Thoracic aorta (tissue), 2 donors: ENCODE results near the gene TEX28. TPM values are rescaled to one million over a fixed set of nuclear protein-coding genes. Genes with fewer than 3 reads are reported as not detected.
"Not testable (repeated sequence)": the region's sequence is repeated elsewhere in the genome, so short reads cannot be mapped to it uniquely, and the experiment has no call there.

Experiments used
- ATAC-seq: fragments of 150-250 bp; one replicate; pipeline ENCODE4 v1.8.0; 2017; ENCODE audit warnings: low read depth; ENCODE audit not compliant: insufficient number of reproducible peaks, low FRiP score
- DNase-seq: peaks from one replicate; pipeline ENCODE4 v3.0.0-alpha.2; 2020; ENCODE audit warnings: low spot score
- H3K27ac ChIP-seq, 2 donors: fragments of 200-600 bp; sonication (generic); 1 replicate in 1 of 2; 2 replicates in 1 of 2; pipeline ENCODE4 v1.5.1; 2016; ENCODE audit warnings: mild to moderate bottlenecking in 2 of 2, moderate library complexity in 2 of 2
- H3K27me3 ChIP-seq: fragments of 200-600 bp; sonication (generic); replicated peaks from 2 replicates; pipeline ENCODE4 v1.6.0; 2016; ENCODE audit warnings: mild to moderate bottlenecking; ENCODE audit not compliant: insufficient read depth
- H3K36me3 ChIP-seq: fragments of 200-600 bp; sonication (generic); one replicate; pipeline ENCODE4 v1.5.1; 2016
- H3K4me1 ChIP-seq, 2 donors: fragments of 200-600 bp; sonication (generic); 1 replicate in 1 of 2; 2 replicates in 1 of 2; pipeline versions ENCODE4 v1.5.1 to v1.6.0; 2016; ENCODE audit warnings: low read depth in 2 of 2, mild to moderate bottlenecking in 1 of 2; ENCODE audit not compliant: control insufficient read depth in 1 of 2
- H3K4me3 ChIP-seq: fragments of 200-600 bp; sonication (generic); 2 replicates; pipeline ENCODE4 v1.5.1; 2016; ENCODE audit warnings: mild to moderate bottlenecking
- H3K9me3 ChIP-seq: fragments of 200-600 bp; sonication (generic); 2 replicates; pipeline ENCODE4 v1.5.1; 2016
- CTCF ChIP-seq: fragments of 200-600 bp; sonication (generic); IDR thresholded peaks from one replicate; pipeline ENCODE4 v1.5.1; 2019; ENCODE audit warnings: antibody characterized with exemption
- total RNA-seq, 2 donors: library from RNA; depleted of rRNA; stranded (reverse); fragments of >200 nt; gene quantifications; one replicate each; pipeline versions ENCODE4 v1.1.0 to v1.2.3, GENCODE V29; 2016

Gene TEX28
- total RNA-seq = not detected

- no peak within 1 kb of the TSS for H3K4me3 ChIP-seq
- no peak for DNase-seq
- no peak for ATAC-seq
- H3K27ac ChIP-seq = no peak within 1 kb of the TSS
- no peaks in the 10 kb centered on the region for H3K36me3 ChIP-seq
- H3K4me1 ChIP-seq = no peaks in the 10 kb centered on the region
- no peak for TF ChIP-seq CTCF
- no peaks in the 10 kb centered on the region for H3K9me3 ChIP-seq
- no peaks in the 10 kb centered on the region for H3K27me3 ChIP-seq
Observed at GRCh38 chrX:154294791-154295574, at the start of gene TEX28. Gene TEX28, minus strand, starts transcription at chrX:154295124. Its CDS starts 3,007 bp downstream, at chrX:154292117.

GRCh38 chrX:154343620-154344019, 48.7 kb upstream of the TEX28 start:
- not testable (repeated sequence) for H3K27me3 ChIP-seq, DNase-seq, H3K36me3 ChIP-seq, H3K4me3 ChIP-seq, H3K9me3 ChIP-seq, H3K4me1 ChIP-seq, H3K27ac ChIP-seq
- peak; percentile 37 for ATAC-seq

GRCh38 chrX:154343063-154343462, 48.1 kb upstream of the TEX28 start:
- not testable (repeated sequence) for H3K27ac ChIP-seq, H3K4me3 ChIP-seq, H3K27me3 ChIP-seq, DNase-seq, H3K4me1 ChIP-seq, ATAC-seq, H3K9me3 ChIP-seq, H3K36me3 ChIP-seq

- H3K4me3 ChIP-seq, H3K36me3 ChIP-seq, H3K4me1 ChIP-seq, H3K27me3 ChIP-seq, DNase-seq, H3K27ac ChIP-seq, H3K9me3 ChIP-seq: not testable (repeated sequence)
- peak; percentile 48 for ATAC-seq
Observed at GRCh38 chrX:154341399-154342298, 46.7 kb upstream of the TEX28 start.

GRCh38 chrX:154334496-154334895, 39.6 kb upstream of the TEX28 start:
- H3K4me3 ChIP-seq = no peak overlapping the region

GRCh38 chrX:154333837-154334271, 38.9 kb upstream of the TEX28 start:
- Histone ChIP-seq H3K27me3 (no peaks in the 10 kb centered on the region), H3K36me3 (no peaks in the 10 kb centered on the region), H3K27ac (no peak overlapping the region), H3K4me1 (no peaks in the 10 kb centered on the region), H3K4me3 (no peak overlapping the region), H3K9me3 (no peaks in the 10 kb centered on the region)
- TF ChIP-seq CTCF = no peak
- DNase-seq = no peak
- no peak for ATAC-seq

More at GRCh38 chrX:154334496-154334895, 39.6 kb upstream of the TEX28 start:
- no peaks in the 10 kb centered on the region for H3K36me3 ChIP-seq
- H3K27me3 ChIP-seq = no peaks in the 10 kb centered on the region
- DNase-seq = no peak
- H3K4me1 ChIP-seq = no peaks in the 10 kb centered on the region
- no peak for TF ChIP-seq CTCF
- no peaks in the 10 kb centered on the region for H3K9me3 ChIP-seq
- no peak for ATAC-seq
- H3K27ac ChIP-seq = no peak overlapping the region
